ENCODE measurements around the gene GNAT1.

- TF ChIP-seq CTCF (IDR thresholded peaks at IDR 0.05) (no peak), TEAD4 (CRISPR knock-in tag; IDR thresholded peaks at IDR 0.05) (no peak), USF2 (CRISPR knock-in tag; IDR thresholded peaks at IDR 0.05) (no peak), EMX1 (CRISPR knock-in tag; IDR thresholded peaks at IDR 0.05) (no peak), FOXJ3 (CRISPR knock-in tag; IDR thresholded peaks at IDR 0.05; ENCODE audit: borderline replicate concordance) (no peak), NR2C2 (CRISPR knock-in tag; IDR thresholded peaks at IDR 0.05) (no peak), PREB (CRISPR knock-in tag; IDR thresholded peaks at IDR 0.05; ENCODE audit: borderline replicate concordance) (no peak)
Observed at GRCh38 chr3:50155491-50155878, 35.9 kb upstream of the GNAT1 start.
